Epithelial cell of alveolus of lung (primary cell): ENCODE results near the gene DDIAS. TPM values are rescaled to one million over a fixed set of nuclear protein-coding genes. Genes with fewer than 3 reads are reported as not detected.

Experiments
- total RNA-seq: library from RNA; depleted of rRNA; stranded (reverse); fragments of >200 nt; gene quantifications from 2 replicates; pipeline ENCODE4 v1.2.1, GENCODE V29; 2015

Gene DDIAS, protein sequence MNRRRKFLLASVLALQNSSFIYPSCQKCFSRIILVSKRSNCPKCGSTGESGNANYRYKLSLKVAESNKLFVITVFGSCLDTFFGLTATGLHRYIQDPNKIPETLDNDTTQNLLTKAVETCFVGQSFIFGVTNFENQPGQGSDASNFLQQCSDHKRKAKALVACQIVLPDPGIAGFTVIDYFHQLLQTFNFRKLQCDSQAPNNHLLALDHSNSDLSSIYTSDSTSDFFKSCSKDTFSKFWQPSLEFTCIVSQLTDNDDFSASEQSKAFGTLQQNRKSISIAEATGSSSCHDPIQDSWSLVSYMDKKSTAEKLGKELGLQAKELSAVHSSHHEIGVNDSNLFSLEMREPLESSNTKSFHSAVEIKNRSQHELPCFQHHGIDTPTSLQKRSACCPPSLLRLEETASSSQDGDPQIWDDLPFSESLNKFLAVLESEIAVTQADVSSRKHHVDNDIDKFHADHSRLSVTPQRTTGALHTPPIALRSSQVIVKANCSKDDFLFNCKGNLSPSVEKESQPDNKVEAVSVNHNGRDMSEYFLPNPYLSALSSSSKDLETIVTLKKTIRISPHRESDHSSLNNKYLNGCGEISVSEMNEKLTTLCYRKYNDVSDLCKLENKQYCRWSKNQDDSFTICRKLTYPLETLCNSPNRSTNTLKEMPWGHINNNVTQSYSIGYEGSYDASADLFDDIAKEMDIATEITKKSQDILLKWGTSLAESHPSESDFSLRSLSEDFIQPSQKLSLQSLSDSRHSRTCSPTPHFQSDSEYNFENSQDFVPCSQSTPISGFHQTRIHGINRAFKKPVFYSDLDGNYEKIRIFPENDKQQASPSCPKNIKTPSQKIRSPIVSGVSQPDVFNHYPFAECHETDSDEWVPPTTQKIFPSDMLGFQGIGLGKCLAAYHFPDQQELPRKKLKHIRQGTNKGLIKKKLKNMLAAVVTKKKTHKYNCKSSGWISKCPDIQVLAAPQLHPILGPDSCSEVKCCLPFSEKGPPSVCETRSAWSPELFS
- total RNA-seq = 5.2 and 12.0 TPM in 2 replicates

DNA sequence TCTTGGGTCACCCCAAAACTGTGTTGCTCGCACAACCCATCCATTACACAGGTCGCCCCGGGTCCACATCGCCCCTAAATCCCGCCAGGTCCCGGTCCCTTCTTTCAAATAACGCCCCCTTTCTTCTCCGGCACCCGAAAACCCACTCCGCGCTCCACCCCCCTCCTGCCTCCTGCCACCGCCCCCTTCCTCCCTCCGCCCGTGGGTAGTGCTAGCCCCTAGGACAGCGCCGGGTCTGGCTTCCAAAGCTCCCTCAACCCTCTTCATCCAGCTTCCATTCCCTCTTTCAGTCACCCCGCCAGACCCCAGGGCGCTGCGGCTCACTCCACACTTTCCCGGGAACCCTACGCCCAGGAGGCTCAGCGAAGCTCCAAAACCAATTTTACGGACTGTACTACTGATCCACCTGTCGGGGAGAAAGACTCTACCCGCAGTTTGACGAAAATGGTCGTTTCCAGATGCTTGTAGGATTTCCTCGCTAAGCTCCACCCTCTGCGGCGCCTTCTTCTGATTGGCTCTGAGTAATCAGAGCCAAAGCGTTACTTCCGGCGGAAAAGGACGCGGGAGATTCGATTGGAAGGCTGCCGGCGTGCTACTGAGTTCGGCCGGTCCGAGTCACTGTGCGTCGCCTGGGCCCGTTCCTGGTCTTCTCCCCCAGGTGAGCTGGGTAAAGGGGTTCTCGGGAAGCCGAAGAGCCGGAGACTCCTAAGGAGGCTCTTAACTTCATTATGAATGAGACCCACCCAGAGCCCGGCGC lies at the start of gene DDIAS:
TSS of gene DDIAS (plus strand) at position 572 of the 757 bp plus-strand sequence. CDS start 13,003 bp downstream, outside the sequence.

DNA sequence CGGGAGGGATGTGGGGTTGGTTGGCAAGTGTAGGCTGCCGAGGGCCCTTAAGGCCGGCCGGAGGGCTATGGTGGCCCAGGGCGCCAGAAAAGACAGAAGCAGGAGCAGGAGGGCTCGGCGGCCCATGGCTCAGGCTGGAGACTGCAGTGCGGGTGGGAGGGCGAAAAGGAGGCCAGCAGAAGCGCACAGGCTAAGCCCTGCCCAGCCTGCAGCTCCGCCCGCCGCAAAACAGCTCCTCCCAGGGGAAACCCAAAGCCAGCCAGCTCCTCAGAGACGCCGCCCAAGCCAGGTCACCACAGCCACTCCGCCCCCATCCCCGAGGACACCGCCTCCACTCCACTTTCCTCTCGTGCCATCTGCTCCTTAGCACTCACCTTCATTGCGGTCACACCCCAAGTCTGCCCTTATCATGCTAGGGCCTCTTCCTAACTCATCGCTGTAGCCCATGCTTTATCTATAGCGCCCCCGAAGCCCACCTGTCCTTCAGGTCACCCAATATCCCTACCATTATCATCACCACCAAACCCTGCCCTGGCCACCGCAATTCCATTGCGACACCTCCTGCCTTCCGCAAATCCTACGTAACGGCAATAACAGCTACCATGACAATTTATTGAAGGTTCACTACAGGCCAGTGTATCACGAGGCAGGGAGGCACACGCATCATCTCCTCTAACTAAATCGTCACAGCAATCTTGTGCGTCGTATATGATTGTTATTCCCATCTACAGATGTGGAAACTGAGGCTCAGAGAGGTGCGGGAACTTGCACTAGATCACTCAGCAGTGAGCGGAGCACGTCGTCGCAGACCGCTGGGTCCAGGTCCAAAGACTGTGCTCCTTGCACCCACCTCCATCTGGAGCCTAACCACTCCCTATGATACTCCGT lies 1.0 kb upstream of the DDIAS start, which contains the start of gene PRCP:
TSS of gene PRCP (minus strand) at position 154 of the 888 bp plus-strand sequence. CDS start at position 126, 28 bp downstream.

Other genes starting within 250 kb of the DDIAS start
- gene FAM181B, start 167.9 kb upstream of the DDIAS start, total RNA-seq = under 0.01 TPM in 1 of 2 replicates, not detected in the other
- 58.2 and 81.9 TPM in 2 replicates for gene PRCP, start 1.3 kb upstream of the DDIAS start, total RNA-seq
- 4.9 and 11.5 TPM in 2 replicates for gene RAB30, start 170.2 kb downstream of the DDIAS start, total RNA-seq